NCI-H2227 (cell line): ENCODE measurements around the gene HECTD4.
A peak's percentile ranks its signal among the peaks of the same experiment; 100 is the strongest.
"Not testable (repeated sequence)": the region's sequence is repeated elsewhere in the genome, so short reads cannot be mapped to it uniquely, and the experiment has no call there.

Experiments used
- DNase-seq: peaks from one replicate; lab custom pipeline; 2025; ENCODE audit not compliant: unreplicated experiment; lab: John Stamatoyannopoulos, UW

The HECTD4 gene

DNA sequence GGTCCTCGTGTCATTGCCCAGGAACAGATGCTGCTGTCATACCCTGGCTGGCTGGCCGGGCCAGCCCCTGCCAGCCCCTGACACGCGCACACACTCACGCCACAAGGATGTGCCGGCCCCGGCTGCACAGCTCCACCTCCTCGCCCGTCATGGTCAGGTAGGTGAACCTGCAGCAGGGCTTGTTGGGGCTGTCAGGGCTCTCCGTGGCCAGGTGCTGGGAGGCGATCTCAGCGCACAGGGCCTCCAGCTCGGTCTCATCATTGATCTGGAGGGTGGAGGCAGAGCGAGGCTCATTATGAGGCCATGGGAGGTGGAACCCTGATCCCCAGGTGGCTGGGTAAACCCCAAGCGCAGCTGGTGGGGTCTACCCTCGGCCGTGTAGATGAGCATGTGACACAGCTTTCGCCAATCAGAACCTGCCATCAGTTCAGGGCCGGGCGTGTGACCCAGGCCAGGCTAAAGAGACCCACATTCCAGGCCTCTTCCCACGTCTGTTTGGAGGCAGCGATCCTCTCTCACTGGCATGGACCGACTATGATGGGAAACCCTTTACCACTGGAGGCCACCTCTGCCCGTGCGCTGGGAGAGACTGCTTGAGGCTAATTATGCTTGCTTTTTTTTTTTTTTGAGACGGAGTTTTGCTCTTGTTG is 218.1 kb downstream of the HECTD4 start:
- no peak for DNase-seq

- no peak for DNase-seq
Measured at GRCh38 chr12:112163471-112163991, 218.7 kb downstream of the HECTD4 start.

DNA sequence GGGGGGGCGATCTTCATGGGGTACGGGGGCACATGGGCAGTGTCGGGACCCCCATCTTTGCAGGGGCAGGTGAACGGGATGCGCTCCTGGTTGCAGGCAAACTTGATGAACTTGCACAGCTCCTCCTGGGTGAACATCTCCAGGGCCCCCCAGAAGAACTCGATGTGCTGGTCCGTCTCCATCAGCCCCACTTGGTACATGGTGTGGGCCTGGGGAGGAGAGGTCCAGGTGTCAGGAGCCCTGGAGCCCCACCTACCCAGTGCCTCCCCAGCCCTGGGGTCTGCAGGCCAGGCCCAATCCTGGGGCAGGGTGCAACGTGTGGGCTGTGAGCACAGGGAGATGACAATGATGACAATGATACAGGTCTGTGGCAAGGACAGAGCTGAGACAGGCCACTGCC is 219.2 kb downstream of the HECTD4 start:
- no peak for DNase-seq

GRCh38 chr12:112162241-112162790 is 219.9 kb downstream of the HECTD4 start:
- DNase-seq = no peak

GRCh38 chr12:112161711-112162110 is 220.5 kb downstream of the HECTD4 start:
- no peak for DNase-seq

- no peak for DNase-seq
Measured at GRCh38 chr12:112160611-112161010, 221.6 kb downstream of the HECTD4 start.

DNA sequence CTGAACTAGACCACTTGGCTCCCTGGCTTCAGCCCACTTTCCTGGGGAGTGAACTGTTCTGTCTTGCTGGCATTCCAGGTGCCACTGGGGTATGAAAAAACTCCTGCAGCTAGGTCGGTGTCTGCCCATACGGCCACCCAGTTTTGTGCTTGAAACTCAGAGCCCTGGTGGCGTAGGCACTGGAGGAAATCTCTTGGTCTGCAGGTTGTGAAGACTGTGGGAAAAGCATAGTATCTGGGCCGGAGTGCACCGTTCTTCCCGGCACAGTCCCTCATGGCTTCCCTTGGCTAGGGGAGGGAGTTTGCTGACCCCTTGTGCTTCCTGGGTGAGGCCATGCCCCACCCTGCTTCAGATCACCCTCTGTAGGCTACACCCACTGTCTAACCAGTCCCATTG is 223.1 kb downstream of the HECTD4 start:
- DNase-seq = no peak

- DNase-seq = not testable (repeated sequence)
Measured at GRCh38 chr12:112158461-112159145, 223.6 kb downstream of the HECTD4 start.

GRCh38 chr12:112153893-112154219 is 228.4 kb downstream of the HECTD4 start:
- DNase-seq = no peak

GRCh38 chr12:112153181-112153892 is 228.9 kb downstream of the HECTD4 start:
- DNase-seq = no peak

GRCh38 chr12:112151766-112152541 is 230.3 kb downstream of the HECTD4 start:
- DNase-seq = no peak

DNA sequence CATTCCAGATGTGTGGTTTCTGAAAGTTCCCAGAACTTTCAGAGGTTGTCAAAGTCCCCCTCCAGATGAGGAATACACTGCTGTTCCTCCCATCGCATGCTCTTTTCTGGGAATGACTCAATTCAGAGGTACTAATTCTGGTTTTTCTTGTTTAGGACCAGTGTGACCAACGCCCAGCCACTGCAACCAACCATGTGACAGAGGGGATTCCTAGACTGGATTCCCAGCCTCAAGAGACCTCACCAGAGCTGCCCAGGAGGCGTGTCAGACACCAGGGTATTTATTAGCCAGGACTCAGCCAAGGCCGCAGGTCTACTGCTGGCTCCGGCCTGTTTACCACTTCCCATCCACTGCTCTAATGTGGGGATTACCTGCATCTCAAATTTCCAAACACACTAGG is 232.6 kb downstream of the HECTD4 start:
- DNase-seq = no peak

GRCh38 chr12:112148031-112148513 is 234.2 kb downstream of the HECTD4 start:
- peak; percentile 12 for DNase-seq

GRCh38 chr12:112146123-112146522 is 236.1 kb downstream of the HECTD4 start:
- no peak for DNase-seq

DNA sequence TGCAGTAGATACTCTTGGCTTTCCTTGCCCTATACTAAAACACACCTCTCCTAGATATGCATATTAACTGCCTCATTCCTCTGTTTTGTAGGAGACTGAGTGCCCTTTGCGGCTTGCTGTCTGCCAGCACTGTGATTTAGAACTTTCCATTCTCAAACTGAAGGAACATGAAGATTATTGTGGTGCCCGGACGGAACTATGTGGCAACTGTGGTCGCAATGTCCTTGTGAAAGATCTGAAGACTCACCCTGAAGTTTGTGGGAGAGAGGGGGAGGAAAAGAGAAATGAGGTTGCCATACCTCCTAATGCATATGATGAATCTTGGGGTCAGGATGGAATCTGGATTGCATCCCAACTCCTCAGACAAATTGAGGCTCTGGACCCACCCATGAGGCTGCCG is 241.5 kb downstream of the HECTD4 start:
- no peak for DNase-seq

DNA sequence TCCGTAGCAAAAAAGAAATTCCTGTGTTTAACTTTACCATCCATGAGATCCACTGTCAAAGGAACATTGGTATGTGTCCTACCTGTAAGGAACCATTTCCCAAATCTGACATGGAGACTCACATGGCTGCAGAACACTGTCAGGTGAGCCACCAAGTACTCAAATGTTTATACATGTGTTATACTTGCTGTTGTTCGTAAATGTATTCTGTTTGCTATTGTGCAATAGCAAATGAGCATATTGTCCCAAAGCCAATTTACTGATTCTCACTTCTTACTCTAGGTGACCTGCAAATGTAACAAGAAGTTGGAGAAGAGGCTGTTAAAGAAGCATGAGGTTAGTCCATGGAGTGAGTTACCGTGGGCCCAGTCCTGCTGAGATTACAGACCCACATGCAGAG is 247.5 kb downstream of the HECTD4 start:
- no peak for DNase-seq

DNA sequence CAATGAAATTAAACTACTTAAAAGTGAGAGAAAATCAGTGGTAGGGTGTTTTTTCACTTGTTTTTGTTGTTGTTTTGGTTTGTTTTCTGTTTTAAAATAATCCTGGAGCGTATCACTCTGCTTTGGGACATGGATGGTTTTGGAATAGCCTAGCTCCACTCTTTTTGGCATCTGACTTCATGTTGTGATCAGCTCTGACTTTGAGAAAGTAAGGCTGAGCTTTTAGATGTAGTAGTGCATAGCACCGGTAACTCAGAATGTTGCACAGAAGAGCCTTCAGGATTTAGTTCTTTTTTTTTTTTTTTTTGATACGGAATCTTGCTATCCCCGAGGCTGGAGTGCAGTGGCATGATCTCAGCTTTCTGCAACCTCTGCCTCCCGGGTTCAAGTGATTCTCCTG is 248.8 kb downstream of the HECTD4 start:
- DNase-seq = no peak

- no peak for DNase-seq
Measured at GRCh38 chr12:112131686-112132085, 250.5 kb downstream of the HECTD4 start.

GRCh38 chr12:112130441-112130998 is 251.7 kb downstream of the HECTD4 start:
- no peak for DNase-seq

DNA sequence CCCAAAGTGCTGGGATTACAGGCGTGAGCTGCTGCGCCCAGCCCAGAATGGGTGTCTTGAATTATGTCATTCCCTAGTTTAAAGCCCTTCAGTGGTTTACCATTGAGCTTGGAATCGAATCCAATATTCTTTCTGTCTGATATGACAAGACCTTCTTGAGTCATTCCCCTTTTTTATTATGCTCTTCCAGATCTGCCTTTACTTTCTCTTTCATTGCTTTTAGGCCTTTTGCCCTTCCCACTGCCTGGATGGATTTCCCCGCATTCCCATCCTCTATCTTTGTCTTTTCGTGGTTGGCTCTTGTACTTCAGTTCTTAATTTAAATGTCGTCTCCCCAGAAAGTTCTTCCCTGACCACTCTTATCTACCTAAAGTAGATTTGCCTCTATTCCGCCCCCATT is 255.3 kb downstream of the HECTD4 start:
- DNase-seq = no peak

GRCh38 chr12:112126000-112126438 is 256.2 kb downstream of the HECTD4 start:
- no peak for DNase-seq
